ENCODE data around the gene NRG2.

Gene NRG2

DNA sequence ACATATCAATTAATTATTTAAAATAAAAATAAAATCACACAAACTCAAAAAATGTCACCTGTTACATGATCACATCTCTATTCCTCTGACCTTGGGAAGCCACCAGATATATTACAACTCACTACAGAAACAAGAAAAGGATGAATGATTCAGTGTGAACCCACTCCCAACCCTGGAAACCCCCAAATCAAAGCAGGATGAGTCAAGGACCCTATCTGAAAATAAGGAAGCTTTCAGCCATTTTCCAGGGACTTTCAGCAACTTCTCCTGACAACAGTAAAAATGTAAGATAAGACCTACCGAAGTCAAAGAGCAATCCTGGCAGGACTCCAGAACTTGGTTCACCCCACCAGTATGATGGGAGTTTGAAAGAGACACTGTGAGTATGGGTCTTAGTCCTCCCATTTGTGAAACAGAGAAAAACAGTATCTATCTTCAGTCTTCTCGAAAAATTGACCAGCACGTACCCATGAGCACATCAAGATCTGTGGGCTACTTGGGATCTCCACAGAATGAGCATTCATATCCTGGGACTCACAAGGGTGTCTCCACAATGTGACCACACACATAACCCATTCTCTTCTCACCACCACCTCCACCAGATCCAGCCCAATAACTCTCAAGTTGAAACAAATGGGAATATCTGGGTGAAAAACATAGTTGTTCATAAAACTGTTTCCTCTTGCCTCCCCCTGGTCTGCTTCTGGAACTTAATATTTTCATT is 9.9 kb downstream of the NRG2 start:
- H3K36me3 Mint-ChIP-seq = no peaks in the 10 kb centered on the region
- no peak overlapping the region for H3K27ac Mint-ChIP-seq
- DNase-seq (ENCODE audit: low spot score in 2 of 2) (no peak), ATAC-seq (ENCODE audit: low read depth) (no peak)
- peaks cover 12% of the 10 kb centered on the region for H3K27me3 Mint-ChIP-seq
- H3K4me1 Mint-ChIP-seq = no peaks in the 10 kb centered on the region
- no peaks in the 10 kb centered on the region for H3K9me3 Mint-ChIP-seq
- H3K4me3 Mint-ChIP-seq = no peak overlapping the region

DNA sequence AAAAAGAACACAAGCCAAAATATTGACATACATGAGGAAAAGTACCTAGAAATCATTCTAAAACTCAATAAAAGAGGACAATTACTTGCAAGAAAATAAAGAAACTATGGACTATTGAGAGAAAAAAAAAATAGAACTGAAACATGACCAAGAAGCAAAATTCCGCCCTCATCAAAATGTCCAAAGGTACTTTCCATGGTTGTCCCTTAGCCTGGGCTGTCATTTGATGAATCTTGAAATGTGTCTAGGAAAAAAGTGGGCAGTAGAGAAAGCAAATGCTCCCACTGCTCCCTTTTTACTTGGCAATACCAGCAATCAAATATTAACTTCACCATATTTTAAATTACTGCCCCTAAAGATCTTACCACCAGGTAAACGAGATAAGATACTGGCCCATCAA is 10.8 kb downstream of the NRG2 start:
- no peak for ATAC-seq (ENCODE audit: low read depth)
- H3K9me3 Mint-ChIP-seq = no peaks in the 10 kb centered on the region
- no peaks in the 10 kb centered on the region for H3K4me1 Mint-ChIP-seq
- no peak overlapping the region for H3K4me3 Mint-ChIP-seq
- no peak for DNase-seq (ENCODE audit: low spot score in 2 of 2)
- H3K36me3 Mint-ChIP-seq = no peaks in the 10 kb centered on the region
- H3K27ac Mint-ChIP-seq = no peak overlapping the region
- peaks cover 12% of the 10 kb centered on the region for H3K27me3 Mint-ChIP-seq

DNA sequence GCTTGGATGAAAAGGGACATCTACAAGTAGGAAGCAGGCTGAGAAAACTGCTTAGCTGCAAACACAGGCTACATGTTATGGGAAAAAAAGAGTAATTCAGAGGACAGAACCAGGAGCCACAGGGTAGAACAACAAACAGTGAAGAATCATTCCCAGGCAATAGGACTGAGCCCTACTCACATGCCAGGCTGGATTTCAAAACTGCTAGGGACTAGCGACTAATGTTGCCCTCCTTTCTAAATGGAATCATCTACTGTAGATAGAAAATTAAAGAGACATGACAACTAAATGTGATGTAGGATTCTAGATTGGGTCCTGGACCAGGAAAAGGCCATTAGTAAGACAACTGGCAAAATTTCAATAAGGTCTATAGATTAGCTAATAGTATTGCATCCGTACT is 15.3 kb downstream of the NRG2 start:
- H3K36me3 Mint-ChIP-seq = no peaks in the 10 kb centered on the region
- no peak for DNase-seq (ENCODE audit: low spot score in 2 of 2)
- peaks cover 11% of the 10 kb centered on the region for H3K27me3 Mint-ChIP-seq
- H3K4me3 Mint-ChIP-seq = no peak overlapping the region
- no peaks in the 10 kb centered on the region for H3K4me1 Mint-ChIP-seq
- no peaks in the 10 kb centered on the region for H3K9me3 Mint-ChIP-seq
- no peak overlapping the region for H3K27ac Mint-ChIP-seq
- no peak for ATAC-seq (ENCODE audit: low read depth)

DNA sequence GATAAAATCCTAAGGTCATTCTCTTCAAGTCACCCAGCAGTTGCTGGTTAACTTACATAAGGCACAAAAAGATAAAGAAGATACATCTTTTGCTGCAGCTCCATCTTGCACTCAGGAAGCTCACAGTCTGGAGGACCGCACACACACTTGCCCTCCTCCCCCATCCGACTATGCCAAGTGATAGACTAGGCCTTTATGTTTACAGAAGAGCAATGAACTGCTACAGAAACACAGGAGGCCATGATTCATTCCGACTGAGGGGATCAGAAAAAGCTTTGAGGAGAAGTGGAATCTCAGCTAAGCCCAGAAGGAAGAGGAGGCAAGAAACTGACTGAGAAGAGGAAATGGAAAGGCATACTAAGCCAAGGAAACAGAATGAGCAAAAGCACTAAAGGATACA is 17.4 kb downstream of the NRG2 start:
- Mint-ChIP-seq H3K4me1 (no peaks in the 10 kb centered on the region), H3K36me3 (no peaks in the 10 kb centered on the region), H3K27me3 (peaks cover 9% of the 10 kb centered on the region), H3K27ac (no peak overlapping the region), H3K4me3 (no peak overlapping the region), H3K9me3 (no peaks in the 10 kb centered on the region)
- no peak for ATAC-seq (ENCODE audit: low read depth)
- no peak for DNase-seq (ENCODE audit: low spot score in 2 of 2)

DNA sequence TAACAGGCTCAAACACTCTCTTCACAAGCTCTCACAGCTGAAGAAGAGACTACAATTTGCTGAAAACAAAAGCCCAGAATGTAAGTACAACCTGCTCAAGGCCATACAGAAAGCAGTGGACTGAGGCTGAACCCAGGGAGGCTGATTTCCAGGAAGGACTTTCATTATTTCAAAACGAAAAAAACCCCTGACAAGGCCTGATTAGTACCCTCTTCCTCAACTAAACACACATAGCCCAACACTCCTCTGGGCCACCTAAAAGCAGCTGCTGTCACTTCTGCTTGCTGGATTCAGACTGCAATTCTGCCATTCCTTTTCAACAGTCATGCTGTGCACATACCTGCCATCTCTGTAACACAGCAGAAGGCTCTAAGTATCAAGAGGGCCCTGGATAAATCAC is 18.2 kb downstream of the NRG2 start:
- DNase-seq (ENCODE audit: low spot score in 2 of 2) = no peak
- no peaks in the 10 kb centered on the region for H3K4me1 Mint-ChIP-seq
- H3K4me3 Mint-ChIP-seq = no peak overlapping the region
- no peaks in the 10 kb centered on the region for H3K36me3 Mint-ChIP-seq
- H3K27ac Mint-ChIP-seq = no peak overlapping the region
- no peaks in the 10 kb centered on the region for H3K9me3 Mint-ChIP-seq
- peaks cover 9% of the 10 kb centered on the region for H3K27me3 Mint-ChIP-seq
- no peak for ATAC-seq (ENCODE audit: low read depth)

DNA sequence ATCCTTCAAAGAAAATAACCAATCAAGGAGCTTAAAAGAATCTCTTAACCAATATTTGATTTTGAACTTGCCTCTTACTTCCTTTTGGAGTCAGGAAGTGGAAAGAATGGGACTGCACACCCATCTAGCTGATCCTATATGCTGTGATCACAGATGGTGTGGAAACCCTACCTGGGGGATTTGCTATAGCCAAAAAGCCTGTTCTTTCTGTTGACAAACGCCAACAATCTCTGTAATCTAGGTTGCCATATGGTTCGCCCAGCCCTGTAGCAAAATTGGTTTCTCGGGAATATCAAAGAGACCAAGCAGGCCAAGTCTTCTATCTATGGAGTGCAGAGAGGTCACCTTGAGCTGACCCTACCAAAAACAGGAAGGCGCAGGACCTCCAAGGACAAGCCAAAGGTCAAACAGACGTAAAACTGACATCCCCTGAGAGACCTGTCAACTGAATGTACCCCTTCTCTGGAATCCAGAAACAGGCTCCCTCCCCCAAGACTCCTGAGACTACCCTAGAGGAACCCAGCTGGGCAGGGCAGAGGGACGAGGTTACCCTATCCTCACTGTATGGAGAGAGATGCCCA is 19.4 kb downstream of the NRG2 start:
- DNase-seq (ENCODE audit: low spot score in 2 of 2) (no peak), ATAC-seq (ENCODE audit: low read depth) (no peak)
- Mint-ChIP-seq H3K4me1 (no peaks in the 10 kb centered on the region), H3K27me3 (peaks cover 9% of the 10 kb centered on the region), H3K4me3 (no peak overlapping the region), H3K27ac (no peak overlapping the region), H3K9me3 (no peaks in the 10 kb centered on the region), H3K36me3 (no peaks in the 10 kb centered on the region)

DNA sequence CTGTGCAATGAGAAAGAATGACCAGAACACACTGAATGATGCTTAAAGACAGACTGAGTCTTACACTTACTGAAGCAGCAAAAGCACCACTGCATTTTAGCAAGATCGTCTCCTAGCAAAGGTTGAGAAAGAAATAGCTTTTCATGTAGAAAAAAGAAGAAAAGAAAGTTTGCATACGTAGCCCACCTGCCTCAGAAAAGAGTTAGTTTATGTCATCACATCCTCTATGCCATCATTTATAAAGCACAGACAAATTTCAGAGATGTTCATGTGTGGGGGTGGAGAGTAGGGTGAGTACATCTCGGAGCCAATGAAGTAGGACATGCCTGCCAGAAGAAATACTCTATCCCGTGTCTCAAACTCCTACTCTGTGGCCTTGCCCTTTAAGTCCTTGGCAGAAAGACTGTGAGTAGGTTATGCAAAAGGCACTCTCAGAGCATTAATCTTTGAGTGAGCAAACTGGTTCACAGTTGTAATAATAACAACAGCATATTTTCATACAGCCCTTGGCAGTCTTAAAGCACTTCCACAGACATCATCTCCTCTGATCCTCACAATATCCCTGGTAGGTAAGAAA is 22.4 kb downstream of the NRG2 start:
- Mint-ChIP-seq H3K27ac (no peak overlapping the region), H3K4me3 (no peak overlapping the region), H3K4me1 (no peaks in the 10 kb centered on the region)

DNA sequence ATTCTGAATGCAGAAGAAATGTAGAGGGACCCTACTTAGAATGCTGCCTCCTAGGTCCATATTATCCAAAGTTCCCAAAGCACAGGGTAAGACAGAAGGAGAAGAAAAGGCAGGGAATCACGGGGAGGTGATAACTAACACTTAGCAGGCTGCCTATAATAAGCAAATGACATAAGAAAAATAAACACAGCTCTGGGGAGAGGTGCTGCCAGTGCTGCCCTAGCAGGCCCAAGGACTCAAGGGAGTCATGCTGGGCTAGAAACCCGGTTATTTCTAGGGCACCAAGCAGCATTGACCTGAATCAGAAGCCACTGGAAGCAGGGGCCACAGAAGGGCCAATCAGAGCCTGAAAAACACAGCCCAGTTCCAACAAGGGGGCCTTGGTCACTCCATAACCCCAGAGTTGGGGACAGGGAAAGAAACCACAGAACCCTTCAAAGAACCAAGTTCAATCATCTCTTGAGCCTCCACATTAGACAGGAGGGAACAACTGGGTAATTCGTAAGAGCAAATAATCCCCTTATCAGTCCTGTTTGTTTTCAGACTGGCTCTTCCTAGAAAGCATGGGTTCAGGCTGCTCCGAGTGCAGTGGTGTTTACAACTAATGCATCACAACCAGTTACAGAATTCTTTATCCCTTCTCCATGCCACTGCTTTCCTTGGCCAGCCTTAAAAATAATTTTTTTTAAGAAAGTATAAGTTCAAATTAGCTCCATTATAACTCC is 24.0 kb downstream of the NRG2 start:
- Mint-ChIP-seq H3K9me3 (no peaks in the 10 kb centered on the region), H3K27ac (no peak overlapping the region), H3K27me3 (peaks cover 2% of the 10 kb centered on the region), H3K36me3 (no peaks in the 10 kb centered on the region), H3K4me1 (no peaks in the 10 kb centered on the region), H3K4me3 (no peak overlapping the region)
- no peak for DNase-seq (ENCODE audit: low spot score in 2 of 2)
- ATAC-seq (ENCODE audit: low read depth) = no peak

More for the DNA sequence above, 22.4 kb downstream of the NRG2 start:
- DNase-seq (ENCODE audit: low spot score in 2 of 2) (no peak), ATAC-seq (ENCODE audit: low read depth) (no peak)
- peaks cover 5% of the 10 kb centered on the region for H3K27me3 Mint-ChIP-seq
- no peaks in the 10 kb centered on the region for H3K9me3 Mint-ChIP-seq
- no peaks in the 10 kb centered on the region for H3K36me3 Mint-ChIP-seq

DNA sequence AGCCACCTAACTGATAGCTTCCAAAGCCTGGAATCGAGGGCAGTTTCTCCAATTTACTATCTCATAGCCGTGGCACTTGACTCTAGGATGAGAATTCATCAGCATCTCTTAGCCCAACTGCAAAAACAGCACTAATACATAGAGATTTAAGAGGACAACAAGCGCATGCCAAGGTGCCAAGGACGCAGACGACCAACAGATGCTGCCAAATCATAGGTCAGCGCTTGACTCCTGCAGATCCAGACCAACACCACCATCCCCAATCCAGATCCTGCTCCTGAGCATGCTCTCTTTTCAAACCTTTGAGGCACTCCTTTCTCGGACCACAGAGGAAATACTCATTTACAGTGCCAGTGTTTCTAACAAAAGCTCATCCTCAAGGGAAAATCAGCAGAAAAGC is 24.6 kb downstream of the NRG2 start:
- H3K9me3 Mint-ChIP-seq = no peaks in the 10 kb centered on the region
- peaks cover 2% of the 10 kb centered on the region for H3K27me3 Mint-ChIP-seq

DNA sequence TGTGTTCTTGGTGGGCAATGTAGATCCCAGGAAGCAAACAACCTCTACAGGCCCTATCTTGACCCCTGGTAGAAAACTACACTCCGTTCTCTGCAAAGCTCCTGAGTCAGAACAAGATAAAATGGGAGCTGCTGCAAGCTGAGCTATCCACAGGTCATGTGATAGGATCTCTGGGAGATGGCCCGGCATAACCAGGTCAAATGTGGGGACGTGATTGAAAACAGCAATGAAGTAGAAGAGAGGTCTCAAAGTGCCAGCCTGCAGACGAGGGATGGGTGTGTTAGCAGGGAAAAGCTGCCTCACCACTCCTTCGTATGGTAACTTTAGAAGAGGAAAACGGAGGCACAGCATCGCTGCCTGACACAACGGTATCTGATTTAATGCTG is 25.0 kb downstream of the NRG2 start:
- no peak overlapping the region for H3K27ac Mint-ChIP-seq
- ATAC-seq (ENCODE audit: low read depth) = no peak
- no peaks in the 10 kb centered on the region for H3K36me3 Mint-ChIP-seq

More for the DNA sequence above, 24.6 kb downstream of the NRG2 start:
- H3K4me3 Mint-ChIP-seq = no peak overlapping the region
- DNase-seq (ENCODE audit: low spot score in 2 of 2) (no peak), ATAC-seq (ENCODE audit: low read depth) (no peak)
- no peaks in the 10 kb centered on the region for H3K36me3 Mint-ChIP-seq
- no peaks in the 10 kb centered on the region for H3K4me1 Mint-ChIP-seq
- H3K27ac Mint-ChIP-seq = no peak overlapping the region

DNA sequence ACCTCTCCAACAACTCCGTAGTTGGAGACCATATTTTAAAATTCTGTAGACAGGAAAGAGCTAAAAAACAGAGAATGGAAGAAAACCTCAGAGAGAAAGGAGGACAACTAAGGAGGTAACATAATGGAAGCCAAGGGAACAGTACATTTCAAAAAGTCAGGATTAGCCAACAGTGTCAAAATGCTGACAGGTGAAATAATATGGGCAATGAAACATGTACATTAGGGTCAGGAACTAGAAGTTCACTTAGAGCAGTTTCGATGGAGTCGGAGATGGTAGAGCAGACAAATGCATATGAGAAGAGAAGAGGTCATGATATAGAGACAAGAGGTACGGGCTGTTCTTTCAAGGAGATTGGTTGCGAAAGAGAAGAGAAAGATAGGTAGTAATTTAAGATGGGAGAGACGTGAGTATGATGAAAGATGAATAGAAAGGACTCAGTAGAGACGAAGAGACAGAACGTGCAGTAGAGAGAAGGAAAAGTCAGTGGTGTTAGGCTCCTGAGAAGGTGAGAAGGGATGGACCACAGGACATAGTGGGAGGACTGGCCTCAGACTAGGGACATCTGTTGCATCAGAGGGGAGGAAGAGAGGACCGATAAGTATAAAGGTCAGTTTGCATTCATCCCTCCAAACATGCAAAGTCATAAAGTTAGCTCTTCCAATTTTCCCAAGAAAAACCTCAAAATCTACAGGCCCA is 25.6 kb downstream of the NRG2 start:
- Mint-ChIP-seq H3K27ac (no peak overlapping the region), H3K4me1 (no peaks in the 10 kb centered on the region), H3K9me3 (no peaks in the 10 kb centered on the region), H3K27me3 (peaks cover 2% of the 10 kb centered on the region), H3K4me3 (no peak overlapping the region), H3K36me3 (no peaks in the 10 kb centered on the region)
- DNase-seq (ENCODE audit: low spot score in 2 of 2) (no peak), ATAC-seq (ENCODE audit: low read depth) (no peak)

More for the DNA sequence above, 25.0 kb downstream of the NRG2 start:
- Mint-ChIP-seq H3K4me1 (no peaks in the 10 kb centered on the region), H3K4me3 (no peak overlapping the region), H3K9me3 (no peaks in the 10 kb centered on the region), H3K27me3 (peaks cover 2% of the 10 kb centered on the region)
- no peak for DNase-seq (ENCODE audit: low spot score in 2 of 2)

DNA sequence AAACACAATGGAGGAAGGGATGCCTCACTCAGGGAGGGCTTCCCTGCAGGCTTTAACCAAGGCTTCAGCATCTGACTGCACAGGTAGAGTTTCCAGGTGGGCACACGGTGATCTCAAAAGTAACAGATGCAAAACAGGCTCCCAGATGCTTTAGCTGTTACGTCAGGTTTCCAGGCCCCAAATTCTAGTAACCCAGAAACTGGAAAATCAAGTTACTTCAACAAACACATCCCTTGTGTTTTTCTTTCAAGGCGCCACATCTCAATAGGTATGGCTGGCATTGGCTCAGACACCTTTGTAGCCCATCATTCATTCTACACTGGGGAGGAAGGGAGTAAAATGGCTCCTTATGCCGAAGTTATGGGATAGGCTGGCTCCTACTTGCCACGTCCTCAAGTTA is 27.4 kb downstream of the NRG2 start:
- Mint-ChIP-seq H3K9me3 (no peaks in the 10 kb centered on the region), H3K4me3 (no peak overlapping the region), H3K27me3 (peaks cover 2% of the 10 kb centered on the region), H3K36me3 (no peaks in the 10 kb centered on the region), H3K27ac (no peak overlapping the region), H3K4me1 (no peaks in the 10 kb centered on the region)
- no peak for ATAC-seq (ENCODE audit: low read depth)
- no peak for DNase-seq (ENCODE audit: low spot score in 2 of 2)

DNA sequence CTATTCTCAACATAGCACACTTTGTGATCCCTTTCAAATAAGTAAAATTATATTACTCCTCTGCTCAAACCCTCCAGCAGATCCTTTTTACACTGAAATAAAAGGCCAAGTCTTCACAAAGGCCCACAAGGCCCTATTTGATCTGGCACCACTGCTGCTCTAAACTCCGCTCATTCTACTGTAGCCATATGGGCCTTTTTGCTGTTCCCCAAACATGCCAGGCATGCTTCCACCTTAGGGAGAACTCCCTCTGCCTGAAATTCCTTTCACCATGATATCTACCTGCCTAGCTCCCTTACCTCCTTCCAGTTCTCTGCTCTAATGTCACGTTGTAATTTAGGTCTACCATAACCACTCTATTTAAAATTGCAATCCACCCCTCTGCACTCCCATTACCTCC is 28.3 kb downstream of the NRG2 start:
- Mint-ChIP-seq H3K4me1 (no peaks in the 10 kb centered on the region), H3K27ac (no peak overlapping the region), H3K36me3 (no peaks in the 10 kb centered on the region), H3K9me3 (no peaks in the 10 kb centered on the region), H3K27me3 (peaks cover 2% of the 10 kb centered on the region), H3K4me3 (no peak overlapping the region)
- ATAC-seq (ENCODE audit: low read depth) = no peak
- no peak for DNase-seq (ENCODE audit: low spot score in 2 of 2)

DNA sequence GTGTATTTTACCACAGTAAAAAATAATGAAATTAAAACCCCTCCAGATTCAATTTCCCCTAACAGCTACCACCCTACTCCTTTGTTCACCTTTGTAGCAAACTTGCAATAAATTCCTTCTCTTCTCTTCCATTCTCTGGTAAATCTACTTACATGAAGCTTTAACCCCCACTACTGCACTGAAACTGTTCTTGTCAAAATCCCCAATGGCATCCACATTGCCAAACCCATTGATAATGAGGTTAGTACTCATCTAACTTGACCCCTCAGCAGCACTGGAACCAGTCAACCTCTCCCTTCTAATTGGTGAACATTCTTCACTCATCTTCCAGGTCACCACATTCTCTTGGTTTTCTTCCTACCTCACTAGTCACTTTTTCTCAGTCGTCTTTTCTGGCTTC is 29.6 kb downstream of the NRG2 start:
- ATAC-seq (ENCODE audit: low read depth) = no peak
- H3K4me1 Mint-ChIP-seq = no peaks in the 10 kb centered on the region
- no peaks in the 10 kb centered on the region for H3K9me3 Mint-ChIP-seq
- no peak for DNase-seq (ENCODE audit: low spot score in 2 of 2)
- no peaks in the 10 kb centered on the region for H3K36me3 Mint-ChIP-seq
- peaks cover 2% of the 10 kb centered on the region for H3K27me3 Mint-ChIP-seq
- no peak overlapping the region for H3K27ac Mint-ChIP-seq
- no peak overlapping the region for H3K4me3 Mint-ChIP-seq

All from memory B cell (primary cell).